Hepatocyte (in vitro differentiated cells): Measurements from ENCODE around the gene PIK3C2G.

Source experiments
- CTCF ChIP-seq: fragments of 200-600 bp; sonication (generic); IDR thresholded peaks from 2 replicates; pipeline ENCODE4 v1.5.1; 2016; ENCODE audit warnings: antibody characterized with exemption, mild to moderate bottlenecking; ENCODE audit not compliant: poor library complexity
- EZH2 ChIP-seq: fragments of 200-600 bp; sonication (generic); IDR thresholded peaks from 2 replicates; pipeline ENCODE4 v1.6.1; 2016; ENCODE audit warnings: antibody characterized with exemption, mild to moderate bottlenecking, borderline replicate concordance

- TF ChIP-seq CTCF = no peak
- no peak for TF ChIP-seq EZH2
Measured at GRCh38 chr12:18556161-18556560, 294.8 kb downstream of the PIK3C2G start.
